Activated CD4-positive, alpha-beta T cell treated with anti-CD3 and anti-CD28 coated beads for 48 hours (primary cell): ENCODE results near the gene KIR3DL2.
"Not testable (repeated sequence)": the region's sequence is repeated elsewhere in the genome, so short reads cannot be mapped to it uniquely, and the experiment has no call there.

Experiments
- DNase-seq: peaks from one replicate; pipeline ENCODE4 v3.0.0-alpha.2; 2020

KIR3DL2 gene

GRCh38 chr19:54873990-54874389 is 23.7 kb downstream of the KIR3DL2 start, which contains the start of gene FCAR:
TSS of gene FCAR (plus strand) at chr19:54874235. CDS start at chr19:54874290, 55 bp downstream.
- no peak for DNase-seq

GRCh38 chr19:54875506-54875905 is 25.3 kb downstream of the KIR3DL2 start:
- no peak for DNase-seq

- no peak for DNase-seq
Observed at GRCh38 chr19:54877471-54877870, 27.2 kb downstream of the KIR3DL2 start.

GRCh38 chr19:54881884-54882283 is 31.6 kb downstream of the KIR3DL2 start:
- DNase-seq: no peak

GRCh38 chr19:54882758-54883157 is 32.5 kb downstream of the KIR3DL2 start:
- no peak for DNase-seq

GRCh38 chr19:54883228-54883627 is 33.0 kb downstream of the KIR3DL2 start:
- DNase-seq: no peak

GRCh38 chr19:54888239-54888638 is 38.0 kb downstream of the KIR3DL2 start:
- no peak for DNase-seq

GRCh38 chr19:54889566-54889965 is 39.3 kb downstream of the KIR3DL2 start:
- DNase-seq: no peak

GRCh38 chr19:54893406-54893805 is 43.2 kb downstream of the KIR3DL2 start:
- DNase-seq: no peak

- not testable (repeated sequence) for DNase-seq
Observed at GRCh38 chr19:54894106-54894505, 43.9 kb downstream of the KIR3DL2 start.

GRCh38 chr19:54896036-54896435 is 45.8 kb downstream of the KIR3DL2 start:
- DNase-seq: no peak

- not testable (repeated sequence) for DNase-seq
Observed at GRCh38 chr19:54898685-54899084, 48.4 kb downstream of the KIR3DL2 start.

- not testable (repeated sequence) for DNase-seq
Observed at GRCh38 chr19:54899646-54900045, 49.4 kb downstream of the KIR3DL2 start.

GRCh38 chr19:54901153-54901552 is 50.9 kb downstream of the KIR3DL2 start:
- not testable (repeated sequence) for DNase-seq

GRCh38 chr19:54902061-54902460 is 51.8 kb downstream of the KIR3DL2 start:
- no peak for DNase-seq

- DNase-seq: no peak
Observed at GRCh38 chr19:54903303-54903702, 53.1 kb downstream of the KIR3DL2 start.

GRCh38 chr19:54904261-54904660 is 54.0 kb downstream of the KIR3DL2 start:
- not testable (repeated sequence) for DNase-seq

GRCh38 chr19:54905421-54905802 is 55.2 kb downstream of the KIR3DL2 start:
- DNase-seq: no peak

GRCh38 chr19:54905803-54906511 is 55.7 kb downstream of the KIR3DL2 start, which contains the start of gene NCR1:
TSS of gene NCR1 (plus strand) at chr19:54906148. CDS start at chr19:54906188, 40 bp downstream.
- DNase-seq: no peak

GRCh38 chr19:54906819-54907218 is 56.6 kb downstream of the KIR3DL2 start:
- DNase-seq: no peak

- not testable (repeated sequence) for DNase-seq
Observed at GRCh38 chr19:54907899-54908298, 57.7 kb downstream of the KIR3DL2 start.
